Progenitor cell of endocrine pancreas (in vitro differentiated cells): ENCODE data around the gene PANK2. TPM values are rescaled to one million over a fixed set of nuclear protein-coding genes. Genes with fewer than 3 reads are reported as not detected.

Experiments
- DNase-seq: peaks from one replicate; pipeline ENCODE4 v3.0.0; 2021; ENCODE audit warnings: low spot score; ENCODE audit not compliant: unreplicated experiment
- H3K27ac Mint-ChIP-seq: 2 replicates; pipeline ENCODE4 v1.8.0; 2021; ENCODE audit warnings: mild to moderate bottlenecking, moderate library complexity, mixed read lengths
- H3K27me3 Mint-ChIP-seq: 2 replicates; pipeline ENCODE4 v1.8.0; 2021; ENCODE audit warnings: mixed read lengths
- H3K36me3 Mint-ChIP-seq: 2 replicates; pipeline ENCODE4 v1.8.0; 2022; ENCODE audit warnings: mixed read lengths; ENCODE audit not compliant: insufficient read depth
- H3K4me1 Mint-ChIP-seq: 2 replicates; pipeline ENCODE4 v1.8.0; 2021; ENCODE audit warnings: low read depth, mixed read lengths
- H3K4me3 Mint-ChIP-seq: 2 replicates; pipeline ENCODE4 v1.8.0; 2021; ENCODE audit warnings: low read depth, mild to moderate bottlenecking, moderate library complexity, mixed read lengths
- H3K9me3 Mint-ChIP-seq: 2 replicates; pipeline ENCODE4 v1.8.0; 2021; ENCODE audit warnings: low read depth, mixed read lengths
- CTCF ChIP-seq: fragments of 200-600 bp; sonication (generic); IDR thresholded peaks from one replicate; pipeline ENCODE4 v1.5.0; 2021; ENCODE audit warnings: antibody characterized with exemption, mild to moderate bottlenecking; ENCODE audit not compliant: unreplicated experiment
- total RNA-seq: library from RNA; stranded (reverse); gene quantifications from 2 replicates; pipeline ENCODE4 v1.2.1, GENCODE V29; 2021

Gene PANK2
- total RNA-seq, 1 donor from 2014 or later = 53.8 TPM

- Mint-ChIP-seq H3K27me3 (no peaks in the 10 kb centered on the region), H3K36me3 (peaks cover 10% of the 10 kb centered on the region), H3K4me3 (no peak overlapping the region), H3K27ac (peak overlapping the region; percentile 87), H3K9me3 (no peaks in the 10 kb centered on the region), H3K4me1 (peaks cover 15% of the 10 kb centered on the region)
- no peak for DNase-seq
- no peak for TF ChIP-seq CTCF
Measured at GRCh38 chr20:3925113-3925695, 36.0 kb downstream of the PANK2 start.

GRCh38 chr20:3925899-3926638, 36.9 kb downstream of the PANK2 start:
- Mint-ChIP-seq H3K9me3 (no peaks in the 10 kb centered on the region), H3K27me3 (no peaks in the 10 kb centered on the region), H3K4me3 (no peak overlapping the region)

DNA sequence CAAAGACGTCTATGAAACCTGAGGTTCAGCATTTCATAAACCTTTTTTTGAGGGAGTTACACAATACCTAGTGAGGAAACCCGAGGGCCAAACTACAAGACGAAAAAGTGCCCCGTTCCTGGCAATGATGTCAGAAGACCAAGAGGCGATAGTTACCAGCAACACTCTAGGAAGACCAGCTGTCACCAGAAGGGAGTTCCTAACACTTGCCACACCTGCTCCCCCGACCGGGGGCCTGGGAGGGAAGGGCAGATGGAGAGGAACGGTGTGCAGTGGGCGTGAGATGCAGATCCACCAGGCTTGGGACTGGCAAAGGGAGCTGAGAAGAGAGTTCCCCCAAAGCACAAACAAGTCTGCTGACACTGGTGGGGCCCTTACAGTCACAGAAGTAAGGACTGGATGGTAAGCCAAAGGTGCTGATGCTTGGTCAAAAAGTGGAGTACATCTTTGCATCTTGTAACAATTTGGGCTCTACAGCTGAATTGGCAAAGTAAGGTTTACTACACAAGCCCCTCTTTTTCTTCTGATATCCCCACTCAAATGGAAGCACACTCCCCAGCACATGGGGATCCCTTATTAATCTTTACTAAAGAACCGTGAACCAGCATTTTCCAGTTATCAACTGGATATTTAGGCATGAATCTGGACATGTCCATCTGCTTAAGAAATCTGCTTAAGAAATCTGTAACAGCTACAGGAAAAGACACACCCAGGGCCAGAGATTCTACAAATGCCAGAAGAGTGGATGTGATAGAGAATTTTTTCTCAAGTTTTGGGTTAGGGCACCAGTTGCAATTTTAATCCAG, 38.5 kb downstream of the PANK2 start:
- no peak for DNase-seq
- no peak overlapping the region for H3K4me3 Mint-ChIP-seq
- peak overlapping the region; percentile 80 for H3K27ac Mint-ChIP-seq
- TF ChIP-seq CTCF = no peak
- H3K9me3 Mint-ChIP-seq = no peaks in the 10 kb centered on the region
- H3K4me1 Mint-ChIP-seq = peaks cover 15% of the 10 kb centered on the region
- H3K36me3 Mint-ChIP-seq = peaks cover 7% of the 10 kb centered on the region
- no peaks in the 10 kb centered on the region for H3K27me3 Mint-ChIP-seq

More at GRCh38 chr20:3925899-3926638, 36.9 kb downstream of the PANK2 start:
- peaks cover 15% of the 10 kb centered on the region for H3K4me1 Mint-ChIP-seq
- peak overlapping the region; percentile 72 for H3K27ac Mint-ChIP-seq
- TF ChIP-seq CTCF = no peak
- no peak for DNase-seq
- H3K36me3 Mint-ChIP-seq = peaks cover 10% of the 10 kb centered on the region

DNA sequence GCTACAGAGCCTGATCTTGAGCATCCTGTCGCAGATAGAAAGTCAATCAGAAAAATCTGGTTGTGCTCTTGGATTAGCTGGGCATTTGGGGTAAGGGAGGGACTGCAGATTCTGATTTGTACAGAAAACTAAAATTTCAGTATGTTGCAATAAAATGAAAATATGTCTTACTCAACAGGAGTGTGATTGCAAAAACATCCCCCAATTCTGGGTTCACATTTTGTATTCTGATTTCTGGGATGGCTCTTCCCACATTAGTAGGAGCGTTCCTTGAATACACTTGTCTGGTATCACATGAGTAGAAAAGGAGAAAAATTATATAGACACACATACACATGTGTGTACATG, 40.5 kb downstream of the PANK2 start:
- no peaks in the 10 kb centered on the region for H3K9me3 Mint-ChIP-seq
- no peak for DNase-seq
- no peak overlapping the region for H3K4me3 Mint-ChIP-seq
- no peak for TF ChIP-seq CTCF
- H3K36me3 Mint-ChIP-seq = peaks cover 8% of the 10 kb centered on the region
- no peak overlapping the region for H3K27ac Mint-ChIP-seq
- no peaks in the 10 kb centered on the region for H3K27me3 Mint-ChIP-seq
- H3K4me1 Mint-ChIP-seq = peaks cover 15% of the 10 kb centered on the region
